Measurements from ENCODE around the gene ZNF330. TPM values are rescaled to one million over a fixed set of nuclear protein-coding genes. Genes with fewer than 3 reads are reported as not detected.

ZNF330 gene
- total RNA-seq, 1 experiment from 2014 or later = 18.6 TPM

GRCh38 chr4:141196227-141196933, 24.3 kb upstream of the ZNF330 start:
- TF ChIP-seq, protein P1, sequence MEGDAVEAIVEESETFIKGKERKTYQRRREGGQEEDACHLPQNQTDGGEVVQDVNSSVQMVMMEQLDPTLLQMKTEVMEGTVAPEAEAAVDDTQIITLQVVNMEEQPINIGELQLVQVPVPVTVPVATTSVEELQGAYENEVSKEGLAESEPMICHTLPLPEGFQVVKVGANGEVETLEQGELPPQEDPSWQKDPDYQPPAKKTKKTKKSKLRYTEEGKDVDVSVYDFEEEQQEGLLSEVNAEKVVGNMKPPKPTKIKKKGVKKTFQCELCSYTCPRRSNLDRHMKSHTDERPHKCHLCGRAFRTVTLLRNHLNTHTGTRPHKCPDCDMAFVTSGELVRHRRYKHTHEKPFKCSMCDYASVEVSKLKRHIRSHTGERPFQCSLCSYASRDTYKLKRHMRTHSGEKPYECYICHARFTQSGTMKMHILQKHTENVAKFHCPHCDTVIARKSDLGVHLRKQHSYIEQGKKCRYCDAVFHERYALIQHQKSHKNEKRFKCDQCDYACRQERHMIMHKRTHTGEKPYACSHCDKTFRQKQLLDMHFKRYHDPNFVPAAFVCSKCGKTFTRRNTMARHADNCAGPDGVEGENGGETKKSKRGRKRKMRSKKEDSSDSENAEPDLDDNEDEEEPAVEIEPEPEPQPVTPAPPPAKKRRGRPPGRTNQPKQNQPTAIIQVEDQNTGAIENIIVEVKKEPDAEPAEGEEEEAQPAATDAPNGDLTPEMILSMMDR (IDR thresholded peaks at IDR 0.05; ENCODE audit: unreplicated experiment) = no peak
- no peak overlapping the region for H3K27ac Mint-ChIP-seq (ENCODE audit: unreplicated experiment)
- no peaks in the 10 kb centered on the region for H3K4me1 Mint-ChIP-seq (ENCODE audit: low read depth, unreplicated experiment)
- CTCF ChIA-PET = no interaction called here
- H3K27me3 Mint-ChIP-seq (ENCODE audit: unreplicated experiment) = peaks cover 60% of the 10 kb centered on the region
- H3K36me3 Mint-ChIP-seq (ENCODE audit: insufficient read depth, unreplicated experiment) = no peaks in the 10 kb centered on the region
- intact Hi-C loops (cut with micrococcal nuclease; ENCODE audit: unreplicated experiment) = no loop called here
- no peaks in the 10 kb centered on the region for H3K9me3 Mint-ChIP-seq (ENCODE audit: low read depth, unreplicated experiment)
- no peak overlapping the region for H3K4me3 Mint-ChIP-seq (ENCODE audit: low read depth, unreplicated experiment)
- BruUV-seq (replicated peaks) = no TSS peak
- no peak for DNase-seq

DNA sequence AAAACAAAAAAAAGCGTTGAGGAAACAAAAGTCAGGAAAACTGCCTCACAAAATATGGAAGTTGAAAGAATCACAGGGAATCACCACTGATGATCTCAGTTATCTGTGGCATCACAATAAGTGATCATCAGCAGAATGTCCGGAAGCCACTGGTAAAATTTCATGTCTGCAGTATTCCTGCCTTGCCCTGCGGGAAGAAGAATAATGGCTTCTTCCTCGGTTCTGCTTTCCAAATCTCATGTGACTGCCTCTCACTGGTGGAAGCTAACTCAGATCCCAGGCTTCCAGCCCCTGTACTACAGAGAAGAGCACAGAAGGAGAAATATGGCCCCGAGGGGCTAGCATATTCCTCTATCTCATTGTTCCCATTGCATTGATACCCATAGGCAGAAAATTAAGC, 12.7 kb upstream of the ZNF330 start:
- Mint-ChIP-seq H3K27ac (ENCODE audit: unreplicated experiment) (no peak overlapping the region), H3K4me3 (ENCODE audit: low read depth, unreplicated experiment) (no peak overlapping the region), H3K9me3 (ENCODE audit: low read depth, unreplicated experiment) (no peaks in the 10 kb centered on the region), H3K36me3 (ENCODE audit: insufficient read depth, unreplicated experiment) (no peaks in the 10 kb centered on the region), H3K27me3 (ENCODE audit: unreplicated experiment) (peaks cover 18% of the 10 kb centered on the region), H3K4me1 (ENCODE audit: low read depth, unreplicated experiment) (no peaks in the 10 kb centered on the region)
- no TSS peak for BruUV-seq (replicated peaks)
- no peak for DNase-seq
- TF ChIP-seq, protein P1 (IDR thresholded peaks at IDR 0.05; ENCODE audit: unreplicated experiment) = no peak
- CTCF ChIA-PET = interaction anchor here (0.6 kb wide), 1 partner anchor 1535 kb away, joined by 3 read pairs; no protein-coding TSS in a partner anchor
- intact Hi-C loops (cut with micrococcal nuclease; ENCODE audit: unreplicated experiment) = no loop called here

GRCh38 chr4:141210168-141210567, 10.5 kb upstream of the ZNF330 start:
- Mint-ChIP-seq H3K4me3 (ENCODE audit: low read depth, unreplicated experiment) (no peak overlapping the region), H3K9me3 (ENCODE audit: low read depth, unreplicated experiment) (no peaks in the 10 kb centered on the region), H3K36me3 (ENCODE audit: insufficient read depth, unreplicated experiment) (no peaks in the 10 kb centered on the region), H3K27me3 (ENCODE audit: unreplicated experiment) (peaks cover 18% of the 10 kb centered on the region), H3K27ac (ENCODE audit: unreplicated experiment) (no peak overlapping the region), H3K4me1 (ENCODE audit: low read depth, unreplicated experiment) (no peaks in the 10 kb centered on the region)
- DNase-seq = no peak
- TF ChIP-seq, protein P1 (IDR thresholded peaks at IDR 0.05; ENCODE audit: unreplicated experiment) = no peak
- intact Hi-C loops (cut with micrococcal nuclease; ENCODE audit: unreplicated experiment) = no loop called here
- CTCF ChIA-PET = no interaction called here
- no TSS peak for BruUV-seq (replicated peaks)

DNA sequence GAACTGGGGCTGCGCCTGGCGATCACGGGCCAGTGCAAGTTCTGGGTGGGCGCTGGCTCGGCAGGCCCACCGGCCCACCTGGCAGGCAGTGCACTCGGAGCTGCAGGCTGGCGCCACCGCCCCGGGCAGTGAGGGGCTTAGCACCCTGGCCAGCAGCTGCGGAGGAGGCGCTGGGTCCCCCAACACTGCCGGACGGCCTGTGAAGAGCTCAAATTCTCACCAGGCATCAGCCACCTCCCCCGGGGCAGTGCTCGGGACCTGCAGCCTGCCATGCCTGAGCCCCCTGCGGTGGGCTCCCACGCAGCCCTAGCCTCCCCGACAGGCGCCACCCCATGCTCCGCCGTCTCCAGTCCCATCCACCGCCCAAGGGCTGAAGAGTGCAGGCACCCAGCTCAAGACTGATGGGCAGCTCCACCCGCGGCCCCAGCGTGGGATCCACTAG, 7.1 kb upstream of the ZNF330 start:
- Mint-ChIP-seq H3K36me3 (ENCODE audit: insufficient read depth, unreplicated experiment) (no peaks in the 10 kb centered on the region), H3K4me1 (ENCODE audit: low read depth, unreplicated experiment) (no peaks in the 10 kb centered on the region), H3K9me3 (ENCODE audit: low read depth, unreplicated experiment) (no peaks in the 10 kb centered on the region), H3K4me3 (ENCODE audit: low read depth, unreplicated experiment) (no peak overlapping the region), H3K27me3 (ENCODE audit: unreplicated experiment) (no peaks in the 10 kb centered on the region), H3K27ac (ENCODE audit: unreplicated experiment) (no peak overlapping the region)
- BruUV-seq (replicated peaks) = no TSS peak
- CTCF ChIA-PET = no interaction called here
- intact Hi-C loops (cut with micrococcal nuclease; ENCODE audit: unreplicated experiment) = no loop called here
- no peak for DNase-seq
- TF ChIP-seq, protein P1 (IDR thresholded peaks at IDR 0.05; ENCODE audit: unreplicated experiment) = no peak

Data from Calu3 (cell line).